LNCaP clone FGC (cell line): ENCODE data around the gene SSU72.
"Not testable (repeated sequence)": the region's sequence is repeated elsewhere in the genome, so short reads cannot be mapped to it uniquely, and the experiment has no call there.

Source experiments
- DNase-seq: peaks from one replicate; pipeline ENCODE4 v3.0.0-alpha.2; 2011; ENCODE audit warnings: low read depth
- H3K4me3 ChIP-seq: 2 replicates; pipeline ENCODE4 v1.5.1; 2011; ENCODE audit warnings: mild to moderate bottlenecking, low read depth, low read length, control low read depth
- CTCF ChIP-seq: IDR thresholded peaks from 2 replicates; pipeline ENCODE4 v1.5.1; 2012; ENCODE audit warnings: mild to moderate bottlenecking; ENCODE audit not compliant: control insufficient read depth, insufficient read depth; ENCODE audit errors: extremely low read depth

The SSU72 gene

DNA sequence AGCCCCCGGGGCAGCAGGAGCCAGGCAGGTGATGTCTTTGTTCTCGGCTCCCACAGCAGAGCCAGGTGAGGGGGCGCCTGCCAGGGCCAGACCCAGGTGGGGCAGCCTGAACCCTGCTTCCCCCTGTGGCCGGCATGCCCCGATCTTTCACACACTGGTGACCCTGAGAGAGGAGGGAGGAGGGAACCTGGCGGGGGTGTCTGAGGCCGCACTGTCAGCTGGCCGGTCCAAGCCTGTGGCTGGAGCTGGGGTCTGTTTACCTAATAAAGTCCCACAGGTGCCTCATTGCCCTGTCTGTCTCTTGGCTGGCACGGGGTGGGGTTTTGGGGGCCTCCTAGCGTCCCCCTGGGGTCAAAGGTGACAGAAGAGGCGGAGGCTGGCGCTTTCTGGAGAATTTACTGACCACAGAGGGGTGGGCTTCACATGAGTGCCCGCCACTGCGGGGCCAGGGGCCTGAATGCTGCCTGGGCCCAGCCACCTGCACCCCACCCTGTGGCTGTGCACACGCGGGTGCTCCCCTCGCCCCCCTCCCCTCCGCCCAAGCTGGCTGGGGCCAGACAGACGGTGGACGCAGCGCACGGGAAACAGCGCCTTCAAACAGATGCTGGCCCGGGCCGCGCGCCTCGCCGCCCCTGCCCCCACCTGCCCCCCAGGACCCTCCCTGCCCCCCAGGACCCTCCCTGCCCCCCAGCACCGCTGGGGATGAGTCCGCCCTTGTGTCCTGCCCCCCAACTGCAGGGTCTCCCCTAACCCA, 40.1 kb downstream of the SSU72 start:
- H3K4me3 ChIP-seq, result no peak overlapping the region
- DNase-seq, result no peak
- TF ChIP-seq CTCF, result no peak

DNA sequence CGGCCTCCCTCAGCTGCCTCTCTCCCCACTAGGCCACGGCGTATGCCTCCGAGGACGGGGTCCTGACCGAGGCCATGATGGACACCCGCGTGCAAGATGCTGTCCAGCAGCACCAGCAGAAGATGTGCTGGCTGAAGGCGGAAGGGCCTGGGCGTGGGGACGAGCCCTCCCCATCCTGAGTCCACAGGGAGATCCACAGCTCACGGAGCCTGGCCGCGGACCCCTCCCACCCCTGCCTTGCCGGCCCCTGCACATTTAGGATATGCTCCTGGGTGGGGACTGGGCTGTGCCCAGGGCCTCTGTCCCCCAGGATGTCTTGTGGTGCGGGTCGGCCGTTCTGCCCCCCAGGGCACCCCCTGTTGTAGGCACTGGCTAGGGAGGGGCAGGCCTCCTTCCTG, 40.8 kb downstream of the SSU72 start:
- H3K4me3 ChIP-seq, result not testable (repeated sequence)

GRCh38 chr1:1533176-1533893, 41.3 kb downstream of the SSU72 start:
- not testable (repeated sequence) for DNase-seq, H3K4me3 ChIP-seq

More for the DNA sequence above, 40.8 kb downstream of the SSU72 start:
- DNase-seq, result not testable (repeated sequence)

DNA sequence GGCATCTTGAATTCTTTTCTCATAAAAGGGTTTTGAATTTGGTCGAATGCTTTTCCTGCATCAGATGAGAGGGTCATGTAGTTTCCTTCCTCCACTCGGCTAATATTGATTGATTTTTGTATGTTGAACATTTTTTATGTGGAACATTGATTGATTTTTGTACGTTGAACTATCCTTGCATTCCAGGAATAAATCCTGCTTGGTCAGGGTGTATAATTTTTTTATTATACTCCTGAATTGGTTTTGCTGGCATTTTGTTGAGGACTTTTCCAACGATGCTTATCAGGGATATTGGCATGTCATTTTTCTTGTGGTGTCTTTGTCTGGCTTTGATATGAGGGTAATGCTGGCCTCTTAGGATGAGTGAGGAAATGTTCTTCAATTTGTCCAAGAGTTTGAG, 42.7 kb downstream of the SSU72 start:
- H3K4me3 ChIP-seq, result no peak overlapping the region
- no peak for TF ChIP-seq CTCF
- no peak for DNase-seq

DNA sequence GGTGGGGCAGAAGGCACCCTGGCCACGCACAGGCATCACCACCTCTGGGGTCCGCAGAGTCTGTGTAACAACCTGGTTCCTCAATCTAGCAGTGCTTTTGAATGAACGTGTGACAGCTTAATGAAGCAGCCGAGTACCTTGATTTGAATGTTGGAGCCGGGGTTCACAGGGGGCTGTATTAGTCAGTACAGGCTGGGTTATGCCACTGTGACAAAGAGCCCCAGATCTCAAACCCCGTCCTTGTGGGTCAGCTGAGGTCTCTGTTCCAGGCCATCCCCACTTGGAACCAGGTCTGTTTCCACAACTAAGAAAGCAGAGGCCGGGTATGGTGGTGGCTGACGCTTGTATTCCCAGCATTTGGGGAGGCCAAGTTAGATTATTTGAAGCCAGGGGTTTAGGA, 44.7 kb downstream of the SSU72 start:
- no peak for TF ChIP-seq CTCF
- no peak overlapping the region for H3K4me3 ChIP-seq
- DNase-seq, result no peak

DNA sequence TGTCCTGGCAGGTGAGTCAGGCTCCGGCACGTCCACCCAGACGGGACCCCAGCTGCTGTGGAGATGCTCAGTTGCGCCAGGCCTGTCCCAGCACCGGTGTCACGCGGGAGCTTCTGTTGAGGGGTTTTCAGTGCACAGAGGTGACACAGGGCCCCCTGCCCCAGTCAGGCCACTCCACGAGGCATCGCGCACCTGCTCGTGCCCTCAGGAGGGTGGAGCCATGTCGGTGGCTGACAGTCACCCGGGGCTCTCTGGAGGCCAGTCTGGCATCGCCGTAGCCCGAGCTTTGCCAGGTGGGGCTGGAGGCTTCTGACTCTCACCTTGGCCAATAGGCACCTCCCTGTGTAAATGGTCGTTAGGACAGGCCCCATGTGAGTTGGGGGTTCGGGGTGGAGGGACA, 45.3 kb downstream of the SSU72 start:
- no peak for TF ChIP-seq CTCF
- no peak overlapping the region for H3K4me3 ChIP-seq
- no peak for DNase-seq

- no peak overlapping the region for H3K4me3 ChIP-seq
- no peak for DNase-seq
- no peak for TF ChIP-seq CTCF
Observed at GRCh38 chr1:1528301-1529267, 46.1 kb downstream of the SSU72 start.
